K562 (cell line): ENCODE data around the gene PPIL1. TPM values are rescaled to one million over a fixed set of nuclear protein-coding genes. Genes with fewer than 3 reads are reported as not detected.

Experiments
- BRF2 ChIP-seq: IDR thresholded peaks from 3 replicates; pipeline ENCODE4 v1.6.1; 2011; ENCODE audit warnings: borderline replicate concordance, mild to moderate bottlenecking; ENCODE audit not compliant: insufficient read length, insufficient read depth
- CBX5 ChIP-seq: IDR thresholded peaks from 2 replicates; pipeline ENCODE4 v1.6.1; 2014; ENCODE audit warnings: low read depth, borderline replicate concordance
- COPS2 ChIP-seq: fragments of 450-650 bp; conservative IDR thresholded peaks from 2 replicates; pipeline ENCODE4 v1.6.1; 2016; ENCODE audit warnings: mild to moderate bottlenecking, moderate library complexity
- CTBP1 ChIP-seq: fragments of 450-650 bp; IDR thresholded peaks from 2 replicates; pipeline ENCODE4 v1.6.1; 2016; ENCODE audit warnings: borderline replicate concordance
- ERF ChIP-seq: fragments of 450-650 bp; formaldehyde crosslinking; IDR thresholded peaks from 2 replicates; pipeline ENCODE4 v1.4.0; 2020; ENCODE audit warnings: mild to moderate bottlenecking, mixed read lengths
- ETV5 ChIP-seq: sonication (generic); formaldehyde crosslinking; IDR thresholded peaks from 2 replicates; pipeline ENCODE4 v1.4.0; 2020; ENCODE audit warnings: low read depth, mild to moderate bottlenecking, missing genetic modification reagents
- KAT8 ChIP-seq: fragments of 450-650 bp; IDR thresholded peaks from 2 replicates; pipeline ENCODE4 v1.6.1; 2016; ENCODE audit warnings: low read depth, mild to moderate bottlenecking
- KLF6 ChIP-seq: fragments of 250-450 bp; sonication (Bioruptor Pico); IDR thresholded peaks from 2 replicates; pipeline ENCODE4 v1.4.0; 2020; ENCODE audit warnings: mild to moderate bottlenecking, moderate library complexity, borderline replicate concordance
- MCM3 ChIP-seq: fragments of 450-650 bp; IDR thresholded peaks from 2 replicates; pipeline ENCODE4 v1.6.1; 2016
- MLLT1 ChIP-seq, 2 experiments: fragments of 450-650 bp; IDR thresholded peaks; 2 replicates each; pipeline ENCODE4 v1.6.1; 2016
- NR2C1 ChIP-seq, 2 experiments: fragments of 450-650 bp; IDR thresholded peaks; 2 replicates each; pipeline ENCODE4 v1.6.1; 2017; ENCODE audit warnings: mild to moderate bottlenecking in 2 of 2, antibody characterized with exemption in 1 of 2, inconsistent platforms in 1 of 2, missing compliant biosample characterization in 1 of 2, missing genetic modification characterization in 1 of 2
- NR4A1 ChIP-seq, 2 experiments: fragments of 250-450 bp in 1 of 2; fragments of 450-650 bp in 1 of 2; sonication (Bioruptor Pico) in 1 of 2; IDR thresholded peaks; 2 replicates each; pipeline versions ENCODE4 v1.4.0 to v1.6.1; 2016 to 2020; ENCODE audit warnings: mild to moderate bottlenecking in 2 of 2, missing compliant biosample characterization in 1 of 2, missing genetic modification characterization in 1 of 2, moderate library complexity in 1 of 2
- SMAD4 ChIP-seq: fragments of 250-450 bp; sonication (Bioruptor Pico); conservative IDR thresholded peaks from 2 replicates; pipeline ENCODE4 v1.8.0; 2021; ENCODE audit warnings: inconsistent platforms, mild to moderate bottlenecking, moderate library complexity
- SPI1 ChIP-seq: IDR thresholded peaks from 2 replicates; pipeline ENCODE4 v1.6.1; 2011; ENCODE audit warnings: low read depth, low read length, control low read depth, borderline replicate concordance
- TEAD1 ChIP-seq, 2 experiments: fragments of 450-650 bp in 1 of 2; sonication (generic) in 1 of 2; formaldehyde crosslinking; IDR thresholded peaks; 2 replicates each; pipeline versions ENCODE4 v1.4.0 to v1.8.0; 2020 to 2022; ENCODE audit warnings: mild to moderate bottlenecking in 2 of 2, missing genetic modification reagents in 1 of 2
- TRIM24 ChIP-seq, 2 experiments: fragments of 450-650 bp; IDR thresholded peaks; 2 replicates each; pipeline ENCODE4 v1.6.1; 2016
- ZBTB7A ChIP-seq: IDR thresholded peaks from 2 replicates; pipeline ENCODE4 v1.6.1; 2011; ENCODE audit warnings: low read depth, mild to moderate bottlenecking, low read length, moderate library complexity, borderline replicate concordance; ENCODE audit not compliant: control insufficient read depth
- ZNF274 ChIP-seq: IDR thresholded peaks from 2 replicates; pipeline ENCODE4 v1.6.1; 2011; ENCODE audit warnings: low read depth, mild to moderate bottlenecking, low read length, moderate library complexity, borderline replicate concordance
- polyA plus RNA-seq, 8 experiments: library from polyadenylated mRNA; depleted of rRNA in 4 of 8; stranded (reverse) in 5 of 8; unstranded in 3 of 8; fragments of >200 nt; fragmentation: Nextera tagmentation in 2 of 8; fragmentation: Illumina TruSeq in 1 of 8; extraction: Ambion mirVana in 2 of 8; extraction: Trizol in 1 of 8; gene quantifications; 2 replicates each; pipeline versions ENCODE4 v1.2.1 to v1.2.3, GENCODE V29; 2011 to 2014; ENCODE audit warnings: inconsistent platforms in 1 of 8, missing spikeins in 1 of 8
- total RNA-seq, 7 experiments: library from RNA; depleted of rRNA in 6 of 7; stranded (reverse); fragments of >200 nt in 6 of 7; fragmentation: Illumina TruSeq in 2 of 7; extraction: Trizol in 2 of 7; gene quantifications; 2 replicates each; pipeline versions ENCODE4 v1.2.1 to v1.2.3, GENCODE V29; 2011 to 2021; ENCODE audit warnings: low replicate concordance in 1 of 7
- TF ChIP-seq, protein P1 (sequence below): fragments of 450-650 bp; conservative IDR thresholded peaks from 2 replicates; pipeline ENCODE4 v1.6.1; 2016; ENCODE audit warnings: missing genetic modification characterization, low read depth, mild to moderate bottlenecking, control low read depth, missing compliant biosample characterization
- TF ChIP-seq, protein P2 (sequence below), 2 experiments: IDR thresholded peaks in 1 of 2; conservative IDR thresholded peaks in 1 of 2; 2 replicates each; pipeline ENCODE4 v1.6.1; 2016; ENCODE audit warnings: low read depth in 2 of 2, mild to moderate bottlenecking in 1 of 2, missing compliant biosample characterization in 1 of 2, missing genetic modification characterization in 1 of 2, moderate library complexity in 1 of 2

Gene PPIL1
- total and polyA plus RNA-seq, 9 of the 15 experiments (the other 6 are each of a cell fraction or from before 2014, with no cell fraction given), result 65.8 to 205 (median 130) TPM

- peak; percentile 58 to 87; a peak in 3 of 4 replicates for TF ChIP-seq TRIM24 (IDR thresholded peaks at IDR 0.05)
- no peak for TF ChIP-seq MCM3
- TF ChIP-seq NR4A1 (CRISPR knock-in tag; IDR thresholded peaks at IDR 0.05), result no peak
- peak; percentile 97 for TF ChIP-seq NR4A1 (tag; IDR thresholded peaks at IDR 0.05)
- TF ChIP-seq, protein P1, sequence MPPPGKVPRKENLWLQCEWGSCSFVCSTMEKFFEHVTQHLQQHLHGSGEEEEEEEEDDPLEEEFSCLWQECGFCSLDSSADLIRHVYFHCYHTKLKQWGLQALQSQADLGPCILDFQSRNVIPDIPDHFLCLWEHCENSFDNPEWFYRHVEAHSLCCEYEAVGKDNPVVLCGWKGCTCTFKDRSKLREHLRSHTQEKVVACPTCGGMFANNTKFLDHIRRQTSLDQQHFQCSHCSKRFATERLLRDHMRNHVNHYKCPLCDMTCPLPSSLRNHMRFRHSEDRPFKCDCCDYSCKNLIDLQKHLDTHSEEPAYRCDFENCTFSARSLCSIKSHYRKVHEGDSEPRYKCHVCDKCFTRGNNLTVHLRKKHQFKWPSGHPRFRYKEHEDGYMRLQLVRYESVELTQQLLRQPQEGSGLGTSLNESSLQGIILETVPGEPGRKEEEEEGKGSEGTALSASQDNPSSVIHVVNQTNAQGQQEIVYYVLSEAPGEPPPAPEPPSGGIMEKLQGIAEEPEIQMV (tag), result peak; percentile 41
- TF ChIP-seq MLLT1 (IDR thresholded peaks at IDR 0.05), result peak in 1 of 2 experiments; percentile 40; a peak in 3 of 4 replicates
- no peak for TF ChIP-seq NR2C1 (IDR thresholded peaks at IDR 0.05)
- peak; percentile 60 for TF ChIP-seq NR2C1 (tag; IDR thresholded peaks at IDR 0.05)
- 0 out of 2 replicates have a peak, but pooled peaks have one; percentile 27 for TF ChIP-seq KAT8
- no peak for TF ChIP-seq ZNF274
- 0 out of 2 replicates have a peak, but pooled peaks have one; percentile 14 for TF ChIP-seq ERF
- TF ChIP-seq ZBTB7A, result no peak
- peak; percentile 98 for TF ChIP-seq SMAD4 (CRISPR knock-in tag)
- no peak for TF ChIP-seq COPS2
- TF ChIP-seq, protein P2, sequence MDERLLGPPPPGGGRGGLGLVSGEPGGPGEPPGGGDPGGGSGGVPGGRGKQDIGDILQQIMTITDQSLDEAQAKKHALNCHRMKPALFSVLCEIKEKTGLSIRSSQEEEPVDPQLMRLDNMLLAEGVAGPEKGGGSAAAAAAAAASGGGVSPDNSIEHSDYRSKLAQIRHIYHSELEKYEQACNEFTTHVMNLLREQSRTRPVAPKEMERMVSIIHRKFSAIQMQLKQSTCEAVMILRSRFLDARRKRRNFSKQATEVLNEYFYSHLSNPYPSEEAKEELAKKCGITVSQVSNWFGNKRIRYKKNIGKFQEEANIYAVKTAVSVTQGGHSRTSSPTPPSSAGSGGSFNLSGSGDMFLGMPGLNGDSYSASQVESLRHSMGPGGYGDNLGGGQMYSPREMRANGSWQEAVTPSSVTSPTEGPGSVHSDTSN (CRISPR knock-in tag; IDR thresholded peaks at IDR 0.05; ENCODE audit: low read depth), result no peak
- TF ChIP-seq, protein P2 (tag; conservative IDR thresholded peaks at IDR 0.05; ENCODE audit: low read depth), result peak; percentile 95
- peak; percentile 41; the same call in 1 of the 2 replicates for TF ChIP-seq KLF6
- TF ChIP-seq CBX5, result no peak
- peak in 1 of 2 experiments; percentile 57; a peak in 1 of 4 replicates for TF ChIP-seq TEAD1 (CRISPR knock-in tag; IDR thresholded peaks at IDR 0.05)
- no peak for TF ChIP-seq SPI1
- peak; percentile 37; the same call in 1 of the 2 replicates for TF ChIP-seq ETV5 (CRISPR knock-in tag)
- peak; percentile 100 for TF ChIP-seq CTBP1
- no peak for TF ChIP-seq BRF2
Observed at GRCh38 chr6:36862164-36862847, 12.3 kb downstream of the PPIL1 start (continued).
